Stromal cell of bone marrow (primary cell): ENCODE measurements around the gene MVB12B.
A peak's percentile ranks its signal among the peaks of the same experiment; 100 is the strongest.

ENCODE experiments used
- DNase-seq: peaks from one replicate; pipeline ENCODE4 v3.0.0-alpha.2; 2012; ENCODE audit warnings: low read depth

The MVB12B gene

DNA sequence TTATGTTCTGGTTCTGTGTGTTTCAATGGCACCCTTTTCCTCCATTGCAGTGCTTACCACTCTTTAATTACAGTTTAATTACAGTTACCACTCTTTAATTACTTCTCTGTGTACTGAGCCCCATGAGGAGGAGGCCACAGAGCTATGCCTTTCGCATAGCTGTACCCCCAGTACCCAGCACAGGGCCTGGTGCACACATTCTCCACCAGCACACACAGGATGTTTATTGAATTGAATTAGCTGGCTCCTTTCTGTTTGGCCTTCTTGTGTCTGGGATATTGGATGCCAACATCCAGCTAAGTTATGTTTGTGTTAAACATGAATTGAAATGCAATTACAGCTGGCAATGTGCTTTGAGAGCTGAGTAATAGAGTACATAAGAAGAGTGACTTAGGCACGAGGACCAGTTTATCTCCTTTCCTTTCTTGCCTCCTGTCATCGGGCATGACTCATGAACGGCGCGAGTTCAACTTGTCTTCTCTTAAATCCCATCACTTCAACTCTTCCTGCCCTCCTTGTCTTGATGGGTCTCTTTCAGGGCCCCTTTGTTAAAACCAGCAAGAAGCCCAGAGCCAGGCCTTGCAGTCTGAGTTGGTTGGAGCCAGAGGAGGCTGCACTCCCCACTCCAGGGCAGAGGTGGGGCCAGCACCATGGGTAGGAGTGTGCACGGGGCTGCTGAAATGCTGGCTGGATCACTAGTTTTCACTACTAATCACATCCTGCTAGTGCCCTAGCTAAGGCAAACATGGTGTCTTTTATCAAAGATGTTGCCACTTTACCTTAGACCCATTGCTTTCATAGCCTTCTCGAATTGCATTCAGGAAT lies 37.4 kb downstream of the MVB12B start:
- no peak for DNase-seq

DNA sequence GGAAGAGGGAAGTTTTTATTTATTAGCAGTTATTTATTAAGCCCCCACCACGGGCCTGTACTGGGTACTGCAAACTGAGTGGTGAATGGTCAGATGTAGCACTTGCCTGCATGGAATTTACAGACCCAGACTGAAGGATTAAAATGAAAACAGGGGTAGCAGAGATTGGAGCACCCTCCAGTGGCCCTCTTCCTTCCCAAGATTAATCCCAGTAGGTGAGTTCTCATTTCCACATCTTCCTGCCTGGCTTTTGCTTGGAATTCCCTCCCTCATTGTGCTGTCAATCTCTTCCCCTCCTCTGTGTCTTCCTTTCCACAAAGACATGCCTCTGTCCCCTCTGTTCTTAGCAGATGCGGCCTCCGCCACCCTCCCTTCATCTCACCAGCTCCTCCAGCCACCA lies 39.2 kb downstream of the MVB12B start:
- DNase-seq, result no peak

DNA sequence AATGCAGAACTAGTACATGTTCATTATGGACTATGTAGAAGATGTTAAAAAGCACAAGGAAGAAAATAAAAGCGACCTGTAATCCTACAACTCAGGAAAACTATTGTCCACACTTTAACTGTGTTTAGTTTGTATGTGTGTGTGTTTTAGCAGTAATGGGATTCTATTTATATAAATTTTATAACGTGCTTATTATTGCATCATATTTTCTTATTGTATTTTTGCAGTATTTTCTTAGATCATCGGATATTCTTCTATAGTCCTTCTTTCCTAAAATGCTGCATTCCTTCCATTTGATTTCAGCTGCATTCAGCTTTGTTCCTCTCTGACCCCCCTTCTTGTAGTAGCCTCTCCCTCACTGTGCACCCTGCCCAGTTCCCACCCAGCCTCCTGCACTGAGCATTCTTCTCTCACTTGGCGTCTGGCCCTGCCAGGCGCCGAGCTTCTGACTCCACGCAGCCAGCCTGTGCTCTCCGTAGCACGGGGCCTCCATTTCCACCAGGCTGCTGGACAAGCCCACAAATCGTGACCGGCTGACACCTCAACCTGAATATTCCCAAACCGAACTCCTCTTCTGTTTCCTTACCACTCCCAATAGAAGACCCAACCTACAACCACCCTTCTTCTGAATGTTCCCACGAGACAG lies 39.9 kb downstream of the MVB12B start:
- DNase-seq, result no peak

DNA sequence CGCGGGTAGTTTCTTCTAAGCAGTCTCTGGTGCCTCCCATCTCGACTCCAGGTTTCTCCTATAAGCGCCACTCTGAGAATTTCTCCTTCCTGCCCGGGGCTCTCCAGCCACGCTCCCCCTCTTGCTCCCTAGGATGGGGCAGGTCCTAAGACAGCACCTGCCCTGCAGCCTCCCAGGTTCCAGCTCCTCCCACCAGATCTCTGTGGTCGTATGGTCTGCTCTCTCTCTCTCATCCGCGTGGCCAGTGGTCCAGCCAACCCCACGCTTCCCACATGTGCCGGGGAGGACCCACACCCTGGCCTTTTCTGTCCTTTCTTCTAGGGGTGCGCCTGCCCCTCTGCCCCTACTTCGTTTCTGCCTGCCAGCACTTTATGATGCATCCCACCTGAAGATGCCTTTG lies 40.5 kb downstream of the MVB12B start:
- DNase-seq, result no peak

DNA sequence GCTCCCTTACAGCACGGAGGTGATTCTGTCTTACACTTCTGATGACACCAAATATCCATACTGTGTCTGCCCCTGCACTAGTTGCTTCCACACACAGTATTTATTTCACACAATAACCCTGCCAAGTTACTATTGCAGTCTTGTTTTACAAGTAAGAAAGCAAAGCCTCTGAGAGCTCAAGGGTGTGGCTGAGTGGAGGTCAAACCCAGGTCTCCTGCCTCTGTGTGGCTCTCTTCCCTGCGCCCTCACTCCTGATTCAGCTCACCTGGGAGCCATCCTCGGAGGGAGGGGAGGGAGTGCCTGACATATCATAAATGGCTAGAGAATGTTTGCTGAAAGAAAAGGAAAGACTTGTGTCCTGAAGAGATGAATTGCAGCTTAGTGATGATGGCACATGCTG lies 41.0 kb downstream of the MVB12B start:
- no peak for DNase-seq

DNA sequence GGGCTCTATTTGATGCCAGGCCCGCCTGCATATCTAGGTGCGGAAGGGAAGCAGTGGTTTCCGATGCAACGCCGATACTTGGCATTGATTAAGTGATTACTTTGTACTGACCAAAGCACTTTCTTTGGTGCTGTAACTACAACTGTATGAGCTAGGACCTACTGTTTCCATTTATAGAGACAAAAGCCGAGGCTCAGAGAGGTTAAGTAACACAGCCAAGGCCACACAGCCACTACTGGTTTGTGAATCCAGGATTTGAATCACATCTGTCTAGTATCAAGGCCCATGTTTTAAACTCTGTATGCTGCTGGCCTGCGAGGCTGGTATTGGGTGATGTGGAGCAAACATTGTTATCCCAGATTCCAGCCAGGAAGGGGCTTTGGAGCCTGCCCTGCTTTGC lies 41.4 kb downstream of the MVB12B start:
- DNase-seq, result no peak

DNA sequence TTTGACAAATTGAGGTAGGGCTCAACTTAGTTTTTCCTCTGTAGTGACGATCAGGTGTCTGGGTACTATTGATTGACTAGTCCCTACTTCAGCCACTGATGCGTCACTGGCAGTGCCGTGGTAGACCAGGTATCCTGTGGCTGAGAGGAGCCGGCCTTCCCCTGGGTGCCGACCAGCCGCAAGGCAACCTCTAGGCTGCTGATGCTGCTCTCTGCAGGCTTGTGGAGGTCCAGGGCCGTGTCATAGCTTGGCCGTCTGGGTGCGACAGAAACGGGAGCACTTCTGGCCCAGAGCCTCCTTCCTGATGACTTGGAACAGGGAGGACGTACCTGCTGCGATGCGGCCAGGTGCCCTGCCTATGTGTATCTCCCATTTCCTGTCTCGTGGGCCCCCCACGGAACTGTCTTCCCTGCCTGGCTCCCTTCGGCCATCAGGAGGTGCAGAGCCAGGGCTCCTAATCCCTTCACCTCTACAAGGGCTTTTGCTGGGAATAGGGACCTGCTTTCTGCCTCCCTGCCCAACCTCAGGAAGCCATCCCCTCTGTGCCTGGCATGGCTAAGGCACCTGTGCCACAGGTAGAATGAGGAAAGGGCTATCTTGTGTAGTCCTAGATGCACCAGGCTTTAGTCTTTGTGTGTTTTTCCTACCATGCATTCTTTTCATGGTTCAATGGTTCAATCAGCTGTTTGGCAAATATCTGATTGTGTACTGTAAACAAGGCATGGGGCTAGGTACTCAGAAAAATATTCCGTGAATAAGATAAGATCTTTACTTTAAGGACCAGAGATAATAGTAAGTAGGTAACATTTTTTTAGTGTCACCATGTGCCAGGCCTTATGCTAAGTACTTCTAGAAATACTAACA lies 44.6 kb downstream of the MVB12B start:
- no peak for DNase-seq

DNA sequence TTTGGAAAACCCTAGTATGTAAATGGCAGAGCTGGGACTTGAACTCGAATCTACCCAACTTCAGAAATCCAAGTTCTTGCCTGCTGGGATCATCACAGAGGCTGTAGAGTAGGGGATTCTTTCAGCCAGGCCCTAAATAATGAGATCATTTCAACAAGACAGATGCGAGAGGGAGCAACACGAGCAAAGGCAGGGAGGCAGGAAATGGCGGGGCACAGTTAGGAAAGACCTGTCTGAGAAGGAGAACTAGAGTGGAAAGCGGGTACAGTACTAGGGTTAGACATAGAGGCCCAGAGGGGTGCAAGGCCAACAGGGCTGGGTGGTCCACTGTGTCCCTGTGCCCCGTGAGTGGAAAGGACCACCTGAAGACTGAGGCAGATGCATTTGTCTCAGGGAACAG lies 46.1 kb downstream of the MVB12B start:
- no peak for DNase-seq

DNA sequence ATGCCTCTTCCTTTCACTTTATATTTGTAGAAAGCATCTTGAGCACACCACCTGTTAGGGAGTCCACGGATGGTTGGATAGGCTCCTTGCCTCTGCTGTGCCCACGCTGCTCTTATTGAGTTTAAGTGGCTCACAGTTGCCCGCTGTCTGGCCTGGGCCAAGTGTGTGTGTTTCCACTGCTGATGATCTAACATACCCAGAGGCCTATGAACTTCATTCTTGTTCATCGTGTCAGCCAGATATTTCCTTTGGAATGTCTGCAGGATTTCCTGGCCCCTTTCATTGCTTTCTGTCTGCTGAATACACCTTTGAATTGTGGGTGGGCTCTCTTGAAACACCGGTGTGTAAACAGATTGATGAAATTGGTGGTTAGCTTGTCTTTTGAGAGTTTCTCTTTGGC lies 46.6 kb downstream of the MVB12B start:
- no peak for DNase-seq

DNA sequence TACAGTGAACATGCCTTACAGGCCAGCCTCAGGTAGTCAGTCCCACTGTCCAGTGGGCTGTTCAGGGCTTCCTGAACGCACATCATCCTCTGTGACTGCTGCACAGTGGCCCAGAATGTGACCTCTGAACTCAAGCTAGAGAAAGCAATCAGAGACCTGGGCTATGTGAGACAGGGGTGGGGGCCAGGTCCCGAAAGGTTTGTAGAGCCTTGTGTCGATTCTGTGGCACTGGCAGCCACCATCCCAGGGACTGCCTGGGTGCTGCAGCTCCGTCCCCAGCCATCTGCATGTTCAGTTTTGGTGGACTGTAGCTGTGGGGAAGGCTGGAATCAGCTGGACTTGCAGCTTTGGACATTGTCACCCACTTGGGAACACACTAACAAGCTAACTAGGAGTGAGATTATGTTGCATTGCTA lies 47.7 kb downstream of the MVB12B start:
- no peak for DNase-seq

DNA sequence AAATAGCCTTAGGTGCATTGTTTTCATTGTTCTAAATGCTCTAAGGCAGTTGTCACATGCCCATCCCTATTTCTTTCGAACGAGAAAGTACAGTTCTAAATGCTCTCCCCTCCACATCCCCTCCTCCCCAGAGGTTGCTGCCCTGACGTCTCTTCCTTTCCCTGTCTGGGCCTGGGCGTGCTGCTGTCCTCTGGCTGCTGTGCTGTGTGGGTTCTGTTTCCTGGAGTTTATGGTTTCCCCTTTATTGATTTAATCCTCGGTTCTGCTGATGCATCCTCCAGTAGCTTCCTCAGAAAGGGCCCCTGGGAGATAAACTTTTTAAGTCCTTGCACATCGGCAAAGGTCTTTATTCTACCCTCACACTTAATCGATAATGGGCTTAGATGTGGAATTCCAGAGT lies 48.8 kb downstream of the MVB12B start:
- peak; percentile 28 for DNase-seq

DNA sequence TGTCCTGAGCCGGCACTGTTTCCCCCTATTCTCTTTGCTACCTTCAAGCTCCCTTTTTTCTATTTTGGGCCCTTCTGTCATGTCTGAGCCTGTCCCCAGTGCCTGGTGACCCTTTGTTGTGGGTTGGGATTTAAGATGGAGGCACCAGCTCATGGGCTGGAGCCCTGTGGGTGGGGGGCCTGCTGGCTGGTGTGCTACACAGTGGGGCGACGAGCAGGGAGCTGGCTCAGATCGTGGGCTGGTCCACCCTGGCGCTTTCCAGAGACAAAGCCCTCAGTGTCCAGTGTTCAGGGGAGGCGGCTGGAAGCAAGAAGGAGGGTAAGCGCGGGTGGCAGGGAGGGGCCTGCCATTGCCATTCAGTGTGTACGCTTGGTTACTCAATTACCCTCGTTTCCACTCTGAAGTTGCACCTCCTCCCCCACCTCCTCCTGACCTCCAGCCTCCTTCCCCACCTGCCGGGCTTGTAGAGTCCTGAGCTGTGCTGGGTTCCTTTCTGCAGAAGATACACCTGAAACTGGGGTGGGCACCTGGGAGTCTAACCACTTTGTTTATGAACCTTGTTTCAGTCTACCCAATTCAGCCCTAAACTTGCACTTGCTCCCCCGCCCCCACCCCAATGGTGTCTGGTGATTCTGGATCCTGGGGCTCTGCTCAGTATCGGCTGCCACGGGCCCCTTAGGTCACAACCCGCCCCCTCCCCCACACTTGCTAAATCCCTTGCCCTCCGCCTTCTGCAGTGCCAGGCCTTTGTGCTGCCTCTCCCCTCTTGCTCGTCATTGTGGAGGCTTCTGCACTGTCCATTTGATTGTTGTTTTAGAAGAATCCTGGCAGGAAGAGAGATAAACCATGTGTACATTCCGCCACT lies 49.9 kb downstream of the MVB12B start:
- DNase-seq, result no peak

DNA sequence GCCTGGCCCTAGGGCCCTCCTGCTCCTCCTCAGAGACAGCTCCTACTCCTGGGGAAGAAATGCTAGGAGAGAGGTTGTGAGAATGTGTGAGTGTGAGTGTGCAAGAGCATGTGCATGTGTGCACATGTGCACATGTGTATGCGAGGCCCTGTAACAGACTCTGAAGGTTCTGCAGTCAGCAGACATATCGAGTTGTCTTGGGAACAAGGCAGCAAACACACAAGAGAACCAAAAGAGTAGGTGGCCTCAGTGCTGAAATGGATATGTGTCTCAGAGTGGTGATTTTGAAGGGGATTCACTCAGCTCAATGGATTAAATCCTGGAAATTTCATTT lies 50.5 kb downstream of the MVB12B start:
- DNase-seq, result no peak

DNA sequence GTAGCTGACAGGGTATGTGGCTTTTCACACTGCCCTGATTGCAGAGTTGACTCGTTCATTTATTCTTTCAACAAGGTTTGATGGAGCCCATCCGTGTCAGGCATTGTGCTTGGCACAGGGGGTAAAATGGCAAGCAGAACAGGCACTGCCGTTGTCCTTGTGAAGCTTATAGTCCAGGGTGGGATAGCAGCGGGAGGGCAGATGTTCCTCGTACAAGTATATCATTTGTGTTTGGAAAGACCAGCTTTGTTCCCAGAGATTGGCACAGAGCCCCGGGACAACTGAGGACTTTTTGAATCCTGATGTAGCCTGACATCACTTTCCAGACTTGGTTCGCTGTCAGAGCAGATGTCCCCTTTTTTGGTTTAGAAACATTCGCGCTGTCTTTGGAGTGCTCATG lies 50.9 kb downstream of the MVB12B start:
- DNase-seq, result no peak

DNA sequence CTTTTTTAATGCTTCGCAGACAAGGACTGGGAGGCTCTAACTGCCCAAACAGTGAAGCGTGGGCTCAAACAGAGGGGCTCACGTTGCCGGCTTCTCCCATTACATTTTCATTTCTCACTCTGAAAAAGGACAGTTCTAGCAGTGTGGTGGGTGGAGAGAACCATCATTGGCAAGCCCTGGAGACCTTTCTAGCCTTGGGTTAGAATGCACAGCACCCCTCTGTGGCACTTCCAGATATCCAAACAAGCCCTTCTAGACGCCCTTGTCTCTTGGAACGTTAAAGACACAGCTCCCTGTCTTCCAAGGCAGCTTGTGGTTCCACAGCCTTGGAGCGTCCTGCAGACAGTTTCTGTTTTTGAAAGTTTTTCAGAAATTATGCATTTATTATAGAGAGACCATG lies 52.1 kb downstream of the MVB12B start:
- no peak for DNase-seq

DNA sequence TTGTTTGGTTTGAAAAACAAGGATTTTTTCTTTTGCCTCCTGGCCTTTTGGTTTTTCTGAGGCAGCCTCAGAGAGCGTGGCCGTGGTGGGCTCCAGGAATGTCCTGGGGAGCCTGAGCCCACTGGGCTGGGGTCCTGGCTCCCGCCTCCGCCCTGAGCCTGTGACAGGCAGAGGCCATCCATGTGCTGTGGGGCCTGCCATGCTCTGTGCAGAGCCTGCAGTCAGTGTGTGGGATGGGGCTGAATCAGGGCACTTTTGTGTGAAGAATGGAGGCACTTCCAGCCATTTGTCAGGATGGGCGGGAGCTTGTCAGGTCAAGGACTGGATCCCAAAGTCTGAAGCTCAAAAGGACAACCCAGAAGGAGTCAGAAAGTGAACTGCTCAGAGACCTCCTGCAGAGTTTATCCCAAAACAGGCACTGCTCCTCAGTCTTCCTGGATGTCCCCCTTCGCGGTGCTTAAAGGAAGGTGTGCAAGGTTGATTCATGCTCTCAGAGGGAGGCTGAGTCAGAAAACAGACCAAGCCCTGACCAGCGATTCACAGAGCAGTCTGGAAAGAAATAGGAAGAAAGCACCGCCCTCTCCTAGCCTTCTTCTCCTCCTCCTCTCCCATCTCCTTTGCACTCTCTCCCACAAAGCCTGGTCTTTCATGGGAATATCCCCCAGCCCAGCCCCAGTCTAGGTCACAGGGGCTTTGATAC lies 53.2 kb downstream of the MVB12B start:
- no peak for DNase-seq

DNA sequence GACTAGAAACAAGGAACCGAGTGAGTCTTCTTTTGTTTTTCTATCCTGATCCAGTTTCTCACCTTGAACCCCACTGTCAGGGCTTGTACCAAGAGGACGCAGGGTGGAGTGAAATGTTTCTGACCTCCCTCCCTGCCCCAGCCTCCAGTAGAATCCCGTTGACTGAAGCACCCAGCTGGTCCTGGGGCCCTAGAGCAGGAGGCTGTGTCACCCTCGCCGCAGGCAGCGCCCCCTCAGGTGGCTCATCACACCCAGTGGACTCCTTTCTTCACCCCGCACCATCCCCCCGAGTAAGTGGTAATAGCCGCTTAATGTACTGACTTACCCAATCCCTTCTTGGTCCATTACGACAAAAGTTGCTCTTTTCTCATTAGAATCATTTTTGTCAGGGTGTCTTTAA lies 53.8 kb downstream of the MVB12B start:
- no peak for DNase-seq

DNA sequence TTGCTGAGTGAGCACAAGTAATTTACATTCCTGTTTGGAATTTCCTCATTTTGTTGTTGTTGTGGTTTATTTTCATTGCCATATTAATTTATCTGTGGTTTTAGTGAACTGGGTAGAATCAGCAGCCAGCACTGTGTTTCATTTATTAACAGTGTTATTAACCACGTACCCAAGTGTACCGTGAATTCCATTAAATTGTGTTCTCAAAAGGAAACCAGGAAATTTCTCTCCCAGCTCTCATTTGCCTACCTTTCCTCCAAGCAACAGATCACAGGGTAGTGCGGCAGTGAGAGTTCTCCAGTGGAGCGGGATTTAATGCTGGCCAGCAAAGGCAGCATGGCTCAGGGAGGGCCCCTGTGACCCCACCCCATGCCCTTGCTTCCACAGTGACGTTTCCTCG lies 54.6 kb downstream of the MVB12B start:
- DNase-seq, result no peak

DNA sequence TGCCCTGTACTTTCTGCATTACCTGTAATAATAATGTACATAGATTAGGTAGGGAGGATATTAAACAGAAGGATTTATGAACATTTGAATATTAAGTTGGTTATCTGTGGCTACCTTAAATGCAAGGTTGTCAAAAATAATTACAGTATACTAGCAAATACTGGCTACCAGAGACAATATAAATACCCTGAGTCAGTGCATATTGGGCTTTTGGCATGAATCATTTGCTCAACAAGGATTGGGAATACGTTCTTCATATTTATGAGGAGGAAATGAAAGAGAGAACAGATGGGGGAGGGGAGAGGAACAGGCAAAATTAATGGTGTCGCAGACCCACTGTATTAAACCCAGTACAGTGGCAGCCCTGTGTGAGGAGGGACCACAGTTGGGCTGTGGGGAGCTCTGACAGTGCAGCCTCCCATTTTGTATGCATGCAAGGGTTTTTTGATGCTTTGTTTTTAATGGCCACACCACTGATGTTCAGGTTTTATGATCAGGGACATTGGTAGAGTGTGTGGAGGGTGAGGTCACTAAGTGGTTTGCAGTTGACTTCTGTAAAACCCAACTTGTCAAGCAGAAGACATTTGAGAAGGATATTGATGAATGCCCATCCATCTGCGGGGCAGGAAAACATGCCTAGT lies 56.9 kb downstream of the MVB12B start:
- DNase-seq, result no peak

DNA sequence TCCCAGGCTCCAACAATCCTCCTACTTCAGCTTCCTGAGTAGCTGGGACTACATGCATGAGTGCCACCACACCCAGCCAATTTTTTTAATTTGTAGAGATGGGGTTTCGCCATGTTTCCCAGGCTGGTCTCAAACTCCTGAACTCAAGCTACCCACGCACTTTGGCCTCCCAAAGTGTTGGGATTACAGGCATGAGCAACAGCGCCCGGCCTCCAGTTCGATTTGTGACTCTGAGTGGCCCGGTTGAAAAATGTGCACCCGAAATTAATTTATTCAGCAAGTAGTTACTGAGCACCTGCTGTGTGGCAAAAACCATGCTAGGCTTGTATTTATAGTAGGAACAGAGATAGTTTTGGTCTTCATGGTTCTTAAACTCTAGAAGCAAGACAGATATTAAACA lies 58.3 kb downstream of the MVB12B start:
- DNase-seq, result no peak

DNA sequence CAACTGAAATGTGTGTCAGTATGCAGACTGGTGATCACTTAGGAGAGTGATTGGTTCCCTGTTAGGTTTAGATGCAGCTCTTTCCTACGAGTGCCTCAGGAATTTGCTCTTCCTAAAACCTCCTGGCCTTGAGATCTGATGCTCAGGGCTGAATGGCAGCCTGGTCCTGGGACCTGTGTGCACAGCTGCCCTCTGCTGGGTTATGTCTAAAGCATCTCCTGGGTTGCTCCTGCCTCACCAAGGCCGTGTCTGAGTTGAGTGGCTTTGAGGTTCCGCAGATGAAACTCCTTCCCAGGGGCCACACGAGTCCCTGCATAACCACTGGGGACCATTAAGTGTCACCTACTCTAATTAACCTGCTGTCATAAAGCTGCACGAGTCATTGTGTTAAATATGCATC lies 59.5 kb downstream of the MVB12B start:
- no peak for DNase-seq
